Fibroblast of the aortic adventitia (primary cell): ENCODE measurements around the gene EMB. TPM values are rescaled to one million over a fixed set of nuclear protein-coding genes. Genes with fewer than 3 reads are reported as not detected.

Experiments
- DNase-seq: peaks from one replicate; pipeline ENCODE4 v3.0.0-alpha.2; 2010; ENCODE audit warnings: low read depth
- H3K4me3 ChIP-seq: 2 replicates; pipeline ENCODE4 v1.5.1; 2011; ENCODE audit warnings: low read depth, mild to moderate bottlenecking, control low read depth, low read length, moderate library complexity
- total RNA-seq: library from RNA; depleted of rRNA; stranded (reverse); fragments of >200 nt; gene quantifications from 2 replicates; pipeline ENCODE4 v1.2.3, GENCODE V29; 2012; ENCODE audit warnings: low replicate concordance
- TF ChIP-seq, protein P1 (sequence below): IDR thresholded peaks from 2 replicates; pipeline ENCODE4 v1.5.1; 2011; ENCODE audit warnings: mild to moderate bottlenecking, low read length, control low read depth, inconsistent platforms; ENCODE audit not compliant: insufficient read depth

EMB gene
- total RNA-seq, 1 donor = 13.2 TPM

DNA sequence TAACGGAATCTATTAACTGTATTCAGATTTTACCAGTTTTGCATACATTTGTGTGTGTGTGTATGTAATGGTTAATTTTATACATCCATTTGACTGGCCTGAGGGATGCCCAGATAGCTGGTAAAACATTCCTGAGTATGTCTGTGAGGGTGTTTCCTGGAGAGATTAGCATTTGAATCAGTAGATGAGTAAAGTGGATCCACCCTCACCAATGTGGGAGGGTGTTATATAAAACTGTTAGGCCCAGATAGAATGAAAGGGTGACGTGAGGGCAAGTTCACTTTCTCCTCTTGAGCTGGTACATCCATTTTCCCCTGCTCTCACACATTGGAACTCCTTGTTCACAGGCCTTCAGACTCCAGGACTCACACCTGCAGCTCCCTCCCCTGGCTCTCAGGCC is 88.7 kb downstream of the EMB start:
- DNase-seq = no peak
- TF ChIP-seq, protein P1, sequence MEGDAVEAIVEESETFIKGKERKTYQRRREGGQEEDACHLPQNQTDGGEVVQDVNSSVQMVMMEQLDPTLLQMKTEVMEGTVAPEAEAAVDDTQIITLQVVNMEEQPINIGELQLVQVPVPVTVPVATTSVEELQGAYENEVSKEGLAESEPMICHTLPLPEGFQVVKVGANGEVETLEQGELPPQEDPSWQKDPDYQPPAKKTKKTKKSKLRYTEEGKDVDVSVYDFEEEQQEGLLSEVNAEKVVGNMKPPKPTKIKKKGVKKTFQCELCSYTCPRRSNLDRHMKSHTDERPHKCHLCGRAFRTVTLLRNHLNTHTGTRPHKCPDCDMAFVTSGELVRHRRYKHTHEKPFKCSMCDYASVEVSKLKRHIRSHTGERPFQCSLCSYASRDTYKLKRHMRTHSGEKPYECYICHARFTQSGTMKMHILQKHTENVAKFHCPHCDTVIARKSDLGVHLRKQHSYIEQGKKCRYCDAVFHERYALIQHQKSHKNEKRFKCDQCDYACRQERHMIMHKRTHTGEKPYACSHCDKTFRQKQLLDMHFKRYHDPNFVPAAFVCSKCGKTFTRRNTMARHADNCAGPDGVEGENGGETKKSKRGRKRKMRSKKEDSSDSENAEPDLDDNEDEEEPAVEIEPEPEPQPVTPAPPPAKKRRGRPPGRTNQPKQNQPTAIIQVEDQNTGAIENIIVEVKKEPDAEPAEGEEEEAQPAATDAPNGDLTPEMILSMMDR = no peak
- no peak overlapping the region for H3K4me3 ChIP-seq

Other genes starting within 250 kb of the EMB start
- gene PARP8, start 225.3 kb upstream of the EMB start, total RNA-seq = 8.2 and 20.1 TPM in 2 replicates